A673 (cell line): ENCODE results near the gene WDR7. TPM values are rescaled to one million over a fixed set of nuclear protein-coding genes. Genes with fewer than 3 reads are reported as not detected.
A peak's percentile ranks its signal among the peaks of the same experiment; 100 is the strongest.

Experiments
- BruUV-seq: library from RNA; stranded (reverse); fragments of 400-500 nt; replicated peaks from 2 replicates; lab custom pipeline; 2021; lab: Mats Ljungman, UMichigan
- CTCF ChIA-PET: fragments of 300-600 bp; sonication (Branson Sonifier 250); formaldehyde crosslinking; loops from one replicate; lab custom pipeline; 2022; ENCODE audit warnings: antibody characterized with exemption; lab: Charles Lee
- POLR2A ChIA-PET: fragments of 300-600 bp; sonication (Branson Sonifier 250); formaldehyde crosslinking; loops from one replicate; lab custom pipeline; 2022; ENCODE audit warnings: antibody characterized with exemption; ENCODE audit not compliant: low non-redundant PET; lab: Charles Lee
- DNase-seq: peaks from one replicate; pipeline ENCODE4 v3.0.0-alpha.2; 2015; ENCODE audit warnings: low spot score
- H3K27ac ChIP-seq: fragments of 200-600 bp; sonication (generic); 2 replicates; pipeline ENCODE4 v1.5.1; 2016; ENCODE audit warnings: mixed run types, low read depth, mild to moderate bottlenecking, mixed read lengths, antibody characterized with exemption, low read length; ENCODE audit not compliant: poor library complexity, severe bottlenecking
- H3K27me3 ChIP-seq: fragments of 200-600 bp; sonication (generic); replicated peaks from 2 replicates; pipeline ENCODE4 v1.6.1; 2017; ENCODE audit warnings: mixed run types, low read depth, mild to moderate bottlenecking, mixed read lengths, antibody characterized with exemption, low read length; ENCODE audit not compliant: insufficient read depth, poor library complexity
- H3K36me3 ChIP-seq: fragments of 200-600 bp; sonication (generic); 2 replicates; pipeline ENCODE4 v1.6.1; 2016; ENCODE audit warnings: mixed run types, mild to moderate bottlenecking, mixed read lengths, antibody characterized with exemption, low read length; ENCODE audit not compliant: insufficient read depth, poor library complexity, severe bottlenecking
- H3K4me1 ChIP-seq: fragments of 200-600 bp; sonication (generic); 2 replicates; pipeline ENCODE4 v1.6.1; 2017; ENCODE audit warnings: mixed run types, mild to moderate bottlenecking, mixed read lengths, antibody characterized with exemption, low read length; ENCODE audit not compliant: insufficient read depth, poor library complexity, severe bottlenecking
- H3K4me3 ChIP-seq: fragments of 200-600 bp; sonication (generic); 2 replicates; pipeline ENCODE4 v1.5.1; 2016; ENCODE audit warnings: low read depth, mixed run types, mild to moderate bottlenecking, mixed read lengths, low read length; ENCODE audit not compliant: poor library complexity, severe bottlenecking
- H3K9me3 ChIP-seq: fragments of 200-600 bp; sonication (generic); 2 replicates; pipeline ENCODE4 v1.6.1; 2016; ENCODE audit warnings: mixed run types, low read depth, mild to moderate bottlenecking, mixed read lengths, antibody characterized with exemption, low read length; ENCODE audit not compliant: poor library complexity, severe bottlenecking
- CTCF ChIP-seq: fragments of 300-800, 200-600 bp; sonication (generic); conservative IDR thresholded peaks from 2 replicates; pipeline ENCODE4 v1.5.1; 2017; ENCODE audit warnings: low read depth, mild to moderate bottlenecking, antibody characterized with exemption, low read length, moderate library complexity, mixed read lengths
- EZH2 ChIP-seq: fragments of 200-600 bp; sonication (generic); IDR thresholded peaks from 2 replicates; pipeline ENCODE4 v1.6.1; 2017; ENCODE audit warnings: borderline replicate concordance, low read depth, mild to moderate bottlenecking, mixed read lengths, antibody characterized with exemption, low read length; ENCODE audit not compliant: poor library complexity, severe bottlenecking
- intact Hi-C: fragments of 100-400 bp; cut with micrococcal nuclease; formaldehyde crosslinking; loops from one replicate; pipeline ENCODE4 v1.10.0; 2022; ENCODE audit not compliant: unreplicated experiment
- total RNA-seq: library from RNA; stranded (reverse); gene quantifications from 2 replicates; pipeline ENCODE4 v1.2.3, GENCODE V29; 2021

Gene WDR7
- total RNA-seq, 1 experiment from 2014 or later: 21.2 TPM

GRCh38 chr18:57022716-57023115, 371.6 kb downstream of the WDR7 start:
- no peak overlapping the region for H3K27ac ChIP-seq
- BruUV-seq: no TSS peak
- H3K9me3 ChIP-seq: no peaks in the 10 kb centered on the region
- no peaks in the 10 kb centered on the region for H3K27me3 ChIP-seq
- TF ChIP-seq CTCF: no peak
- no peak for TF ChIP-seq EZH2
- intact Hi-C loops: no loop called here
- POLR2A ChIA-PET: no interaction called here
- no peaks in the 10 kb centered on the region for H3K36me3 ChIP-seq
- CTCF ChIA-PET: no interaction called here
- no peak overlapping the region for H3K4me3 ChIP-seq
- H3K4me1 ChIP-seq: peaks cover 23% of the 10 kb centered on the region
- no peak for DNase-seq

GRCh38 chr18:57023275-57023882, 372.2 kb downstream of the WDR7 start:
- POLR2A ChIA-PET: interaction anchor here (0.6 kb wide), 1 partner anchor 8 kb away, joined by 4 read pairs; no protein-coding TSS in a partner anchor
- no peak for TF ChIP-seq EZH2
- no peak for TF ChIP-seq CTCF
- intact Hi-C loops: no loop called here
- H3K4me1 ChIP-seq: peaks cover 22% of the 10 kb centered on the region
- H3K4me3 ChIP-seq: no peak overlapping the region
- no TSS peak for BruUV-seq
- H3K27me3 ChIP-seq: no peaks in the 10 kb centered on the region
- H3K36me3 ChIP-seq: no peaks in the 10 kb centered on the region
- H3K9me3 ChIP-seq: no peaks in the 10 kb centered on the region
- peak; percentile 61 for DNase-seq
- CTCF ChIA-PET: no interaction called here
- no peak overlapping the region for H3K27ac ChIP-seq

- ChIA-PET CTCF (no interaction called here), POLR2A (no interaction called here)
- H3K4me3 ChIP-seq: no peak overlapping the region
- H3K36me3 ChIP-seq: no peaks in the 10 kb centered on the region
- H3K9me3 ChIP-seq: no peaks in the 10 kb centered on the region
- BruUV-seq: no TSS peak
- intact Hi-C loops: no loop called here
- H3K4me1 ChIP-seq: peaks cover 22% of the 10 kb centered on the region
- no peaks in the 10 kb centered on the region for H3K27me3 ChIP-seq
- no peak for TF ChIP-seq EZH2
- no peak for TF ChIP-seq CTCF
- no peak overlapping the region for H3K27ac ChIP-seq
- peak; percentile 35 for DNase-seq
These were observed 374.4 kb downstream of the WDR7 start for GRCh38 chr18:57025540-57025939.
